Measurements from ENCODE around the gene MTSS2. TPM values are rescaled to one million over a fixed set of nuclear protein-coding genes. Genes with fewer than 3 reads are reported as not detected.
A peak's percentile ranks its signal among the peaks of the same experiment; 100 is the strongest.

Gene MTSS2
- polyA plus RNA-seq, 1 donor from 2014 or later: 0.06 TPM

DNA sequence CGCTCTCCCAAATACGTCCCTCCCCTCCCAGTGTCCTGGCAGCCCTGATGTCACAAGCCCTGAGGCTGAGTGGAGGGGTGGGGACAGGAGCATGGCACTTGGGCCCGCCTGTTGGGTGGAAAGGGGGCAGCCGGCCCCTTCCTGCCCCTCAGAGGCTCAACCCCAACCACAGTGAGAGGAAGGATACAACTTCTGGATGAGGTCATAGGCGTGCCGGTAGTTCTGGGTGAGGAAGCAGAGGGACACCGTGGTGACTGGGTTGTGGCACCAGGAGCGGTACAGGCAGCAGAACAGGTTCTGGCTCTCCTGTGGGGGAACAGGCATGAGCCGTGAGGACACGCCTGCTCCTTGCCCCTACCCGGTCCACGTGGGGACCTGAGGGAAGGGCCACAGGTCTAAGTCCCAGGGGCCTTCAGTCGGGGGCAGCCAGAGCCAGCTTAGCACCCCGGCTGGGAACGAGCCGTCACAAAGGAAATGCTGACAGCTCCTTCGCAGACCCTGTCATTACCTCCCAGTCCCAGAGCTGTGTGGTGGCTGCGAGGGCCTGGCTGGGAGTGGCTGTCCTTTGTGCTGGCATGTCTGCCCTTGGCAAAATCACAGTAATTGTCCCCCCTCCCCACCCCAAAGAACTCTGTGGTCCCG lies 11.2 kb upstream of the MTSS2 start:
- H3K27ac Mint-ChIP-seq: no peak overlapping the region
- no peaks in the 10 kb centered on the region for H3K9me3 Mint-ChIP-seq
- peaks cover 5% of the 10 kb centered on the region for H3K36me3 Mint-ChIP-seq
- H3K4me3 Mint-ChIP-seq: no peak overlapping the region
- peaks cover 0 to 2% (median 0%) of the 10 kb centered on the region in 3 donors for H3K4me1 Mint-ChIP-seq
- no peaks in the 10 kb centered on the region for H3K27me3 Mint-ChIP-seq

GRCh38 chr16:70696355-70696754 lies 10.5 kb upstream of the MTSS2 start:
- Mint-ChIP-seq H3K4me1 (peaks cover 0 to 2% (median 0%) of the 10 kb centered on the region in 3 donors), H3K4me3 (no peak overlapping the region), H3K27me3 (no peaks in the 10 kb centered on the region), H3K9me3 (no peaks in the 10 kb centered on the region), H3K27ac (no peak overlapping the region), H3K36me3 (peaks cover 5% of the 10 kb centered on the region)

DNA sequence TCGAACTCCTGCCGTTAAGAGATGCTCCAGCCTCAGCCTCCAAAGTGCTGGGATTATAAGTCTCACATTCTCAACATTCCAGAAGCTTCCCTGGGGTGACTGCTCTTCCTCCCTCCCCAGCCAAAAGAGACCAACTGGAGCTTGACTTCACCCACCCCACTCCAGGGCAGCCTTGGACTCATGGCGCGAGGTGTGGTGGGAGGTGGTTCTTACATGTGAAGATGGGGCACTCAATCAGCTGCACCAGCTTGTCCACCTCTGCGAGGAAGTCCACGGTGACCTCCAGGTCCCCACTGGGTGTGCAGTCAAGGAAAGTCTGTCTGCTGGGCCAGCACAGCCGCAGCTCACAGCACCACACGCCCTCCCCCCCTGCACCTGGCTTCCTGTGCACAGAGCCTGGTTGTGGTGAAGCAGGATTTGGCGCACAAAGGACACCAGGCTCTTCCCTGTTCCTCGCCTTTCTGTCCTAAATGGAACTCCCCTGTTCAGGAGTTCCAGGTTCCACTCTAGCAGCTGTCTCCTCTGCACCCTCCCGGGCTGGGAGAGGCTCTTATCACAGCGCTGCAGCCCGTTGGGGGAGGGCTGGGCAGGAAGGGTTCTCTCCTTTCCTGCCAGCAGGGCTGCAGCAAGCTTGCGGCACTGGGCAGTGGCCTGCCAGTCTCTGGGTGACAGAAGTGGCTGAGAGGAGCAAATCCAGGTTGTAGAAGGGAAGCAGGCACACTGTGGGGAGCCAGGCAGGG lies 9.6 kb upstream of the MTSS2 start:
- Mint-ChIP-seq H3K36me3 (peaks cover 7% of the 10 kb centered on the region), H3K9me3 (no peaks in the 10 kb centered on the region), H3K4me3 (no peak overlapping the region), H3K4me1 (peaks cover 0 to 2% (median 0%) of the 10 kb centered on the region in 3 donors), H3K27ac (no peak overlapping the region), H3K27me3 (no peaks in the 10 kb centered on the region)

GRCh38 chr16:70694868-70695218 lies 9.0 kb upstream of the MTSS2 start:
- Mint-ChIP-seq H3K4me3 (no peak overlapping the region), H3K27me3 (no peaks in the 10 kb centered on the region), H3K36me3 (peaks cover 7% of the 10 kb centered on the region), H3K4me1 (peaks cover 0 to 2% (median 0%) of the 10 kb centered on the region in 3 donors), H3K27ac (no peak overlapping the region), H3K9me3 (no peaks in the 10 kb centered on the region)

DNA sequence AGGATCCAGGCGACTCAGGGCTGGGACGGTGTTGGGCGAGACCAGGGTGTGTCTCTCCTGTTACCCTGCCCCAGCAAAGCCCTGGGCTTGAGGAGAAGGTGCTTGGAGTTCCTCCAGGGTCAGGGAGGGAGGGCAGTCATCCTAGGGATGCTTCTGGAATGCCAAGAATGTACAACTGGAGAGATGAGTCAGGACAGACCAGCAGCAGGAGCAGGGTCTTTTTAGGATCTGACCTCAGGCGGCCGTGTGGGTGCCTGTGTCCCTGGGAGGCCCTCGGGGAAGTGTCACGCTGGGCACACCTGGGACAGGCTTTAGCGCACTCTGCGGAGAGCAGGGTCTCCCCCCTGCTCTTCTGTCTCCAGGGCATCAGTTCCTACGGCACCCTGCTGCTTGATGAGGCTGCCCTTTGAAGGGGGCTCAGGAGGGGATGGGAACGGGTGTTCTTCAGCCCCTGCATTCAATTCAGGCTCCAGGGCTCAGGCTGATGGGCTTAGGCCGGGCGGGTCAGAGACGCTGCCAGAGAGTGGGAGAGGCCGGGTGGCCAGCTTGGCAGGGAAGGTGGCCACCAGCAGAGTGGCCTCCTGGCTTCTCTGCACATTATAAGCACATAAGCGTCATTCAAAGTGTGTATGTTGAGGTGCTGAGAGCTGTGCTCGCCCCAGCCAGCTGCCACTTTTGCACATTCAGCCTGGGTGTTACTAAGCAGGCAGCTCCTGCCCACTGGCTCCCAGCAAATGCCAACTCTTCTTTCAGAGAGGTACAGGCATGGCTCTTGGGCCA lies 8.4 kb upstream of the MTSS2 start:
- H3K4me1 Mint-ChIP-seq: peaks cover 0 to 2% (median 0%) of the 10 kb centered on the region in 3 donors

GRCh38 chr16:70692873-70693671 lies 7.2 kb upstream of the MTSS2 start:
- no peaks in the 10 kb centered on the region for H3K27me3 Mint-ChIP-seq
- peaks cover 3% of the 10 kb centered on the region for H3K36me3 Mint-ChIP-seq
- H3K27ac Mint-ChIP-seq: peak overlapping the region in 1 of 3 donors; percentile 91
- H3K4me3 Mint-ChIP-seq: no peak overlapping the region
- H3K4me1 Mint-ChIP-seq: peaks cover 0 to 2% (median 0%) of the 10 kb centered on the region in 3 donors
- no peaks in the 10 kb centered on the region for H3K9me3 Mint-ChIP-seq

More for the DNA sequence above, 8.4 kb upstream of the MTSS2 start:
- Mint-ChIP-seq H3K9me3 (no peaks in the 10 kb centered on the region), H3K36me3 (peaks cover 7% of the 10 kb centered on the region), H3K27ac (no peak overlapping the region), H3K27me3 (no peaks in the 10 kb centered on the region), H3K4me3 (no peak overlapping the region)

DNA sequence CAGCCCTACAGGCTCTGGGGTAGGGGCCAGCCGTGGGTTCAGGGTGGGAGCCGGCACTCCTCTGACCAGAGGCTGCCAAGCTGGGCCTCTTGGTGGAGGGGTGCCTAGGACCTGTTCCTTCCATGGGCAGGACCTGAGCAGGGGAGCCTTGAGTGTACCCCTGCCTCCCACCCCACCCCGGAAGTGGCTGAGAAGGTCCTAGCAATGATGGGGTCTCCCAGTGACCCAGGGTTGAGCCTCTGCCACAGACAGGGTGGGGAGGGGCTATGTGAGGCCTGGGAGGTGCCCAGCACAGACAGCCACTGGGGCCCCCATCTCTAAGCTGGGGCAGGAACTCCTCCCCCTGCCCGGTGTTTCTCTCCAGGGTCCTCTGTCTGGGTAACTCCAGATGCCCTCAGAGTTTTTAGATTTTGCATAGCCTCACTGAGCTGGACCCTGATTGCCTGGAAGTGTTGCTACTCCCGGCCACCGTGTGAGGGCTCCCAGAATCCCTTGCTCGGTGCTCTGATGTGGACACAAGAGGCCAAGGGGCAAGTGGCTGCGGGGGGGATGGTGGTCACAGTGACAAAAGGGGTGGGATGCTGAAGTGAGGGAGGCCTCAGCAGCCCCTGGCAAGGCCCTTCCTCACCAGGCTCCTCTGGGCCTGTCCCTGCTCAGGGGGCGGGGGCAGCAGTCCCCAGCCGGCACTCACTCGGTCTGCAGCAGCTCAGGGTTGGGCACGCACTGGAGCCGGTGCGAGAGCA lies 6.4 kb upstream of the MTSS2 start:
- H3K27me3 Mint-ChIP-seq: no peaks in the 10 kb centered on the region
- no peak overlapping the region for H3K4me3 Mint-ChIP-seq
- H3K4me1 Mint-ChIP-seq: peaks cover 0 to 2% (median 0%) of the 10 kb centered on the region in 3 donors
- no peaks in the 10 kb centered on the region for H3K9me3 Mint-ChIP-seq
- no peak overlapping the region for H3K27ac Mint-ChIP-seq
- peaks cover 3% of the 10 kb centered on the region for H3K36me3 Mint-ChIP-seq

GRCh38 chr16:70691223-70692129 lies 5.6 kb upstream of the MTSS2 start:
- no peak overlapping the region for H3K4me3 Mint-ChIP-seq
- no peak overlapping the region for H3K27ac Mint-ChIP-seq
- H3K4me1 Mint-ChIP-seq: peaks cover 0 to 2% (median 1%) of the 10 kb centered on the region in 3 donors
- H3K27me3 Mint-ChIP-seq: no peaks in the 10 kb centered on the region
- peaks cover 3% of the 10 kb centered on the region for H3K36me3 Mint-ChIP-seq
- no peaks in the 10 kb centered on the region for H3K9me3 Mint-ChIP-seq

- peak overlapping the region in 2 of 3 donors; percentile 77 to 86 for H3K27ac Mint-ChIP-seq
- peaks cover 3% of the 10 kb centered on the region for H3K36me3 Mint-ChIP-seq
- H3K4me3 Mint-ChIP-seq: no peak overlapping the region
- H3K27me3 Mint-ChIP-seq: peaks cover 1% of the 10 kb centered on the region
- no peaks in the 10 kb centered on the region for H3K9me3 Mint-ChIP-seq
- H3K4me1 Mint-ChIP-seq: peaks cover 0 to 4% (median 2%) of the 10 kb centered on the region in 3 donors
Measured at GRCh38 chr16:70689970-70690891, 4.4 kb upstream of the MTSS2 start.

DNA sequence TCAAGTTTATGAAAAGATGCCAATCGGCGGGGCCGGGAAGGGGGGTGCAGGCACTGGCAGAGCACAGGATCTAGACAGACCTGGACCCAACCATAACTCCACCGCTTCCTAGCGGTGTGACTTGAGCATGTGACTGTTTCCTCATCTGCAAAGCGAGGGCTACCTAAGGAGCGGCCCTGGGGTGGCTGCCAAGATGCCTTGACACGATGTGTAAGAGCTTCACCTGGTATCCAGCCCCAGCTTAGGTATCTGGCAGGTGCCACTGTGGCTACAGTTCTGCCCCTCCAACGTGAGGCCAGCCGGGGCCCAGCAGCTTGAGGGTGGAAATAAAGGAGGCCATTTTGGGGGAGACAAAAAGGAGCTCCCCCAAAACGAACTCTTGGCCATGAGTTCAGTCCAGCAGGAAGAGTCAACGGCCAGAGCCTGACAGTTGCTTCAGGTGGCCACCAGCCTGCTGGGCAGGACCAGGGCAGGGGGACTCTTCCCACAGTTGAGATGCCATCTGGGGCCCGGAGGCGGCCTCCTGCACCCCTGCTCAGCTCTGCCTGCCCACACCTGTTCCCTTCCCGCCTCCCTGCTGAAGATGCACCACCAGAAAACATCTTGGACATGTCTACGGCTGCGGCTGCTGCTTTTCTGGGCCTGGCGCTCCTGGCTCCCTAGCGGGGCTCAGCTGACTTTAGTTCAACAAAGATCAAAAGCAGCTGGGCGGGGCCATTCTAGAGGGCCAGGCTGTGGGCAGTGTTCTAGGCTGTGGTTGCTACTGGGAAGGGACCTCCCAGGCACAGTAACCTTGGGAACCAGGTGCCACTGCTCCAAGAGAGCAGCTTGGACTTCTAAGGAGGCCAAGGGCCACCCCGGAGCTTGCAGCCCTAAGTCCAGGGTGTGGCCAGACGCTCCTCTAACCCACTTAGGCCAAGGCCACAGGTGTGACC lies 3.4 kb upstream of the MTSS2 start:
- Mint-ChIP-seq H3K27me3 (peaks cover 5% of the 10 kb centered on the region), H3K9me3 (no peaks in the 10 kb centered on the region), H3K4me1 (peaks cover 0 to 4% (median 2%) of the 10 kb centered on the region in 3 donors), H3K4me3 (no peak overlapping the region), H3K36me3 (peaks cover 5% of the 10 kb centered on the region), H3K27ac (no peak overlapping the region)

DNA sequence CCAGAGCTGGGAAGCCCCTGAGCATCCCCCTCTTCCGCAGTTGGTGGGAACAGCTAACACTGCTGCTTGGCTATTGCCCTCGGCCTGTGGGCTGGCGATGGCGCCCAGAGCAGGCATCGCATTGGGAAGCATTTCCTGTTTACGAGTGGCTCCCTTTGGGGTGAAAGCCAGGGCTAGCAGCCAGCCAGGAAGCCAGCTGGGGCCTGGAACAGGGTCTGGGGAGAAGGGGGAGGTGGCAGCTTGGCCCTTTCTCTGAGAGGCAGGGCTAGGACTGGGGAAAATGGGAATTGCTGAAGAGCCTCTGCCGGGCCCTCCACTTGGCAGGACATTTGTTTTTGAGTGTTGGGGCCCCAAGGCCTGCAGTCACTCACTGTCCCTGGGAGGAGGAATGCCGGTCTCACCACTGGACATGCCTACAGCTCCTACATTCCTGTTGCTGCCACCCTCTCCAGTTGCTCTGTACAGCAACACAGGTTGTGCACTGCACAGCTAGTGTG lies 2.4 kb upstream of the MTSS2 start:
- no peaks in the 10 kb centered on the region for H3K9me3 Mint-ChIP-seq
- no peak overlapping the region for H3K27ac Mint-ChIP-seq
- peaks cover 5% of the 10 kb centered on the region for H3K36me3 Mint-ChIP-seq
- H3K4me1 Mint-ChIP-seq: peaks cover 0 to 4% (median 2%) of the 10 kb centered on the region in 3 donors
- no peak overlapping the region for H3K4me3 Mint-ChIP-seq
- peaks cover 9% of the 10 kb centered on the region for H3K27me3 Mint-ChIP-seq

Data from IgD-negative memory B cell (primary cell).